GM21360 (cell line): ENCODE data around the gene FOXA1.

ENCODE experiments used
- ATAC-seq: cut with Tn5 transposase; IDR thresholded peaks from one replicate; pipeline ENCODE4 v1.9.1; 2021; ENCODE audit warnings: mild to moderate bottlenecking, moderate library complexity; ENCODE audit not compliant: unreplicated experiment

The FOXA1 gene

DNA sequence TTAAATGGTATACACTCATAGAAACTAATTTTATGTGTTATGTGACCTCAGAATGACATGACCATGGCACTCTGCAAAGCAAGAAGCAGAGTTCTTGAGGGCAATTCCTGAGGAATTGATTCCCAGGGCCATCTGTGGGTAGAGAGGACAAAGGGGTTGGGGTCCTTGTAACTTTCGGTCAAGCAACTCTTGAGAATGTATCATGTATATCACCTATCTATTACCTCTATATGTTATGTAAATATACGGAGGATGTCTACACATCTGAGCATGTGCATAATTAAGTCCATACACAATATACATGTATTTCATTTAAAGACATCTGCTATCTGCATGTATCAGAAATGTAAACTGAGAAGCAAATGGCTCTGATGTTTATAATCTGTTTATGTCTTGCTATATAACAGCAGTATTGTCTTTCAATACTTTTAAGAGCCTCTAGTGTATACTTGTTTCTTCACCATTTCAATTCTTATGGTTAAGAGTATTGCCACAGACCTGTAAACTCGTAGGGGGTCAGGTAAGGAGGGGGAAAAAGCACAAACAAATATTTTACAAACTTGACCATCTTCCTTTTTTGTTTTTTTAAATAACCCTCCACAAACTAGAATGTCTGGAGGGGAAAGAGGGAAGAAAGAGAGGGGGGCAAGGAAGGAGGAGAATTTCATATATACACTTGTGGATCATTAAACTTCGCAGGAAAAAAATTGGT is 4.5 kb downstream of the FOXA1 start:
- ATAC-seq: no peak

GRCh38 chr14:37589715-37590427 is 5.2 kb downstream of the FOXA1 start:
- no peak for ATAC-seq

DNA sequence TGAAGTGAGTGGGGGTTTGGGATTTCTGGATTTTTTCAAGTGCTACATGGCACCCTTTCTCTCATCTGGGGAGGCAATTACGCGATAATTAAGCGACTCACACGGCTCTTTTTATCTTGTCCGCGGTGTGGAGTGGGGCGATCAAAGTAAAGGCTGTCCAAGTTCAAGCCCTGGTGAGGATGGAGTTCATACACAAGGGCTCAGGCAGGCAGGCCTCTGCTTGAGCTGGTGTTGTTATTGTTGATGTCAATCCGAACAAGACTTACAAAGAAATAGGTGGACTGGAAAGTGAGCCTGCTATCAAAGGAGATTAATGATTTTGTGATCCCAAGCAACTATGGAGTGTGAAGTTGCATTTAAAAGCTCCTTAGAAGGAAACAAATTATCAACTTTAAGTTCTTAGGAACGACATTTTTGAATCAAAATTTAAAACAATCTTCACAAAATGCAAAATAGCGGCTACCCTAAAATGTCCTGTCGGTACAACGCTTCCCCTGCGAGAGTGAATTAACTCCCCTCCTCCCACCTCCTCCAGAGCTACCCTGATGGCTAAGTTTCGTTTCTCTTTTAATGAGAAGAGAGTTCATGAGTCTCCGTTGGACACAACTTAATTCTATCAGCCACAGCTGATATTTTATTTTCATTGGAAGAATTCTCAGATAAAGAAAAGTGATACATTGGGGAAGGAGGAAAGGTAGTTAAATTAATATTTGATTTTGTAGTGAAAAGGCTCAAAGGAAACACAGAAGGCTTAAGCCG is 5.9 kb downstream of the FOXA1 start:
- no peak for ATAC-seq

- ATAC-seq: no peak
Measured at GRCh38 chr14:37588667-37588955, 6.4 kb downstream of the FOXA1 start.

GRCh38 chr14:37587881-37588666 is 7.0 kb downstream of the FOXA1 start:
- ATAC-seq: no peak

GRCh38 chr14:37587131-37587803 is 7.8 kb downstream of the FOXA1 start:
- no peak for ATAC-seq

DNA sequence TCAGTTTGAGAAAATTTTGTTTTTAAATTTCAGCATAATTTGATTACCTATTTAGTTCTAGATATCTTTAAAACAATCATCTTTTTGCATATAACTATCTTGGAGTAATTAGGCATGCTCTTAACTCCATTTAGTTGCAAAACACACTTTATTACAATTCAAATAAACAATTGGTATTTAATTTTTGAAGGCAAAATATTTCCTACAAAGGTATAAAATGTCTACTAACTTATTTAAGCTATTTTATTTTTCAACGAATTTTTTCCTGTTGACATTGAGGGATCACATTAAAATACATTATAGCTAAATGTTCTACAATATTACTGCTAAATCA is 8.3 kb downstream of the FOXA1 start:
- no peak for ATAC-seq

DNA sequence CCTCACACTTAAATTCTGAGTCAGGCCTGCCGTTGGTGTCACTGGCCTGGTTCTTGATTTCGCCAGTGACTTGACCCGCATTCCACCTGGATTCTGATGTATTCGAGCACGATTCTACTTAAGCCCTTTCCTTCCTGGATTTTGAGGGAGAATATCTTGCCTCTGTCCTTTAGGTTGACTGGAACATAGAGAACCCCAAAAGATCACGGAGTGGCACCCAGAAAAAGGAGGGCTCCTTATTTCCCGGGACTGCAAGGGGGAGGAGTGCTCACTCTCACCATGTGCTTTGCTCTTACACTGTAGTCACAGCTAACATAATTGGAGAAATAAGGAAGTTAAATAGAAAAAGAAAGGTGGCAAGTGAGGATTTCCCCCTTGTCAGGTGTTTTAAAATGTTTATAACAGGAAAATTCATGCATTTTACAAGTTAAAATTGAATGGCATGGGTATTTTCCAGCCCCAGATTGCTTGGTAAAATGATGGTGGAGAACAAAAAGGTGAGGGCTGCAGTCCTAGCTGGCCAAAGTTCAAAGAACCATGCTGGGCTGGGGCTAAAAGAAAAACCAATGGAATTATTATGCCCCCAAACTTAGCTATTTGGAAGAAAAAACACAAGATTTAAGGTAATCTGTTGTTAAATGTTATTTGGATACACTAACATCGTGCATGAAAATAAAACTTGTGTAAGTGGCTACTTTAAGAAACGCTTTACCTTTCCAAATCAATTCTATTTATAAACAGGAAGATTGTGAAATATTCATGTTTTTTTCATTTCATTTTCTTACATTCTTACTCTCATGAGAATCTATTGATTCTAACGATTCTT is 8.9 kb downstream of the FOXA1 start:
- no peak for ATAC-seq

DNA sequence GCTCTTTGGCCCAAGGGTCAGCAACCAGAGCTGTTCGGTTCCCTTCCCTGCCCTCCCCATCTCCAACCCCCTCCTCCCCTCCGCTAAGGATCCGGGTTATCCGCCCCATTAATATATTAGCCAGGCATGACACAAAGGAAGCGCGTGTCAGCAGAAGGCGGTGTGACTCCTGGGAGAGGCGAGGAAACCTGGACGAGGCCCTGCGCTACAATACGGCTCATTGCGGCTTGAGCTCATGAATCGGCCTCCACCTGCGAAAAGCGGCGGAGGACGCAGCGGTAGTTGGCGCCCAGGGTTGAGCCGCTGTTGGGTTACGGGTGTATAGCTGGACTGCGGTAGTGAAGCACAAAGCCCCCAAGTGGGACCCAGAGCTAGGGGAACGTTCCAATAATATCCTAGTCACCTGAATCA is 9.9 kb downstream of the FOXA1 start:
- no peak for ATAC-seq

DNA sequence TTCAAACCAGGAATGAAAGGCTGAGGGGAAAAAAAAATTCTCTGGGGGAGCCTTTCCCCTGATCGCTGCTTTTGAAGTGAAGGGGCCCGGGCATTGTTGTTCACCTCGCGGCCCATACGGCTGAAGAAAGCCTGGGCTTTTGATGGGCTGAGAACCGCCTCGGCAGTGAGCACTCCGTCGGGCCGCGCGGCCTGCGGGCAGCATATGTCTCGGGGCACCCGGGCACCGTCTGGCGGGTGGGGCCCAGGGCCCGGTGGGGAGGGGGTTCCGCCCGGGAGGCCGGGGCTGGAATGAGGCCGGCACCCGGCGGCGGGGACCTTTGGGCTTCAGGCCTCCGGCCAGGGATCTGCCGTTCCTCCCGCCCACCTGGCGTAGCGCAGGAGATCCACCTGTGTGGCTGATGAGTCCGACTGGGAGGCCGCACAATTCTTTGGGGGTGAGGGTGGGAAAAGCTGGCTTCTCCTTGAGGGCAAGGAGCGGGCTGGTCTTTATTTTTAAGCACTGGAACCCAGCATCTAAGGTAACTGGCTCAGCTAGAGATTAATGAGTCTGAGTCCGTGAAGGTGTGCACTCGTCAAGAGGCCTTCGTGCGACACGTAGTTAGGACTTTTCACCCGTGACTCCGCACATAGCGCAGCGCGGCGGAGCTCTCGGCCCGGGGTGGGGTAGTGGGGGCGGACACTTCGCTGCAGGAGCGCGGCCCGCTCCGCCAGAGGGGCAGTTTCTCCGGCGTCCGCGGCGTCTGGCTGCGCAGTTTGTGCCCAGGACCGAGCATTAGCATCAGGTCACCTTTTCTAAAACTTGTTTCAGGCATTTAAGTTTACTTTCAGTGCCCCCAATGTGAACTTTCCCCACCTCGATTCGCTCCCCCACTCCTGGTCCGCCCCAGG is 10.6 kb downstream of the FOXA1 start:
- no peak for ATAC-seq

- no peak for ATAC-seq
Measured at GRCh38 chr14:37583358-37584210, 11.5 kb downstream of the FOXA1 start.

DNA sequence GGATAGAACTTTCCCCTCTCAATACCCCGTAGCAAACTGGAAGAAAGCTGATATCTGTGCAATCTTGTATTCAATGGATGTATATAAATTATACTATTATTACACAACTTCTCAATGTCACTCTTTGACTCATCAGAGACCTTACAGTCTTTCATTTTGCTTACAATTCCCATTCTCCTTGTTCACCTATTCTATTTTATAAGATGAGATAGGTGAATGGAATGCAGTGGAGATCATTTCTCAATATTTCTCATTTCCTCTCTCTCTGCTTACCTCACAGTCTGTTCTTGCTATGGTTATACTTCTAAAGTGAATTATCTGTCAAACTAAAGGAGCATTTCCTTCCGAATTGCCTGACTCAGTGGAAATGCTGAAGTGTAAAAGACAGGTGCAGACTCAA is 14.9 kb downstream of the FOXA1 start:
- ATAC-seq: no peak

DNA sequence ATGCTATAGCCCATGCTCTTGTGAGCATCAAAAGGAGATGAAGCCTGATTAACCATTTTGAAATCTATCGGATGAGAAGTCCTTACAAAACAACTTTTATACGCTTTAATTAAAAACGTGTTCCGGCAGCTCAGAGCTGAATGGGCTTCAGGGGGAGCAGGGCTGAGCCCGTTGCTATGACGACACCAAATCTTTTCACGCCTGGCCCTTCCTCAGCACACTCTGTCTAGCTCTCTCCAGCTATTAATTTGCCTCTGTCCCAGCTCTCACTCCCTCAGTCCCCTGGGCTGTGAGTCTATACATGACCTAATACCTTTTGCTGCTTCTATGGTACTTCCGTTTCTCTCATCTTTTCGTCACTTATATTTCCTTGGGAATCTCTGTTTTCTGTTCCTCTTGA is 15.8 kb downstream of the FOXA1 start:
- ATAC-seq: no peak

GRCh38 chr14:37573356-37573755 is 21.7 kb downstream of the FOXA1 start:
- no peak for ATAC-seq

DNA sequence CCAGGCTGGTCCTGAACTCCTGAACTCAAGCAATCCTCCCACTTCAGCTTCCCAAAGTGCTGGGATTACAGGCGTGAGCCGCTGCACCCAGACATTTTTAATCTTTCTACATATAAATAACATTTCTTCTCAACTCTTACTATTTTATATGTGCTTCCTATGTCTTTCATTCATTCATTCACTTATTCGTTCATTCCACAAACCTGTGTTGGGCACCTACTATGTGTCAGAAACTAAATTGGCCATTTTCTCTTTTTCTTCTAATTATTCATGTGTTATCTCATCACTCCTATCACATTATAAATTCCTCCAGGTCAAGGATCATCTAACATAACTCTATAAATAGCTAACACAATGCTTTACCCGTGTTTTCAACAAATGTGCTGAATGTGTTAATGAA is 23.7 kb downstream of the FOXA1 start:
- ATAC-seq: no peak

- no peak for ATAC-seq
Measured at GRCh38 chr14:37569729-37570128, 25.3 kb downstream of the FOXA1 start.

GRCh38 chr14:37566811-37567371 is 28.2 kb downstream of the FOXA1 start:
- ATAC-seq: no peak

GRCh38 chr14:37565550-37565949 is 29.5 kb downstream of the FOXA1 start:
- no peak for ATAC-seq
